ENCODE results near the gene CGNL1.
A peak's percentile ranks its signal among the peaks of the same experiment; 100 is the strongest.

The CGNL1 gene

DNA sequence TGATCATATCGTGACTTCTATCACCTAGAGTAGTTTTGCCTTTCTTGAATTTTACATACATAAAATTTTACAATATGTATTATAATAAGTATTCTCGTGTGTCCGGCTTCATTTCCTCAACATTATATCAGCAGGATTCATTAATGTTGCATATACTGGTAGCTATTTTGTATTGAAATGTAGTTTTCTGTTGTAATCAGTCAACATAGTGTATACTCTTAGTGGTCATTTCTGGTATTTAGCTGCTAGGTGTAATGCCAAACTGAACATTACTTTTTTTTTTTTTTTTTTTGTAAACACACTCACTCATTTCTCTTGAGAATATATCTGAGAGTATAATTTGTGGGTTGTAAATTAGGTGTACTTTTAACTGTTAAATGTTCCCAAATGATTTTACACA is 70.1 kb downstream of the CGNL1 start:
- Histone ChIP-seq H3K27me3 (replicated peaks in 2 of 5; ENCODE audit: control insufficient read depth in 4 of 5, insufficient read depth in 5 of 5, low read length in 4 of 5) (no peaks in the 10 kb centered on the region), H3K27ac (ENCODE audit: insufficient read depth in 1 of 2, low read depth in 1 of 2, low read length in 2 of 2, poor library complexity in 1 of 2, severe bottlenecking in 2 of 2) (no peak overlapping the region), H3K9me3 (ENCODE audit: control extremely low read depth in 1 of 5, control insufficient read depth in 4 of 5, insufficient read depth in 2 of 5, low read depth in 1 of 5, low read length in 4 of 5) (no peaks in the 10 kb centered on the region), H3K36me3 (ENCODE audit: control insufficient read depth in 4 of 4, insufficient read depth in 4 of 4, low read length in 3 of 4) (no peaks in the 10 kb centered on the region), H3K4me1 (ENCODE audit: control extremely low read depth in 1 of 4, control insufficient read depth in 4 of 4, insufficient read depth in 4 of 4, low read length in 3 of 4) (no peaks in the 10 kb centered on the region), H3K4me3 (ENCODE audit: control insufficient read depth in 1 of 7, extremely low read depth in 1 of 7, insufficient read depth in 4 of 7, low read depth in 2 of 7, low read length in 6 of 7) (no peak overlapping the region)
- CTCF ChIA-PET: interaction anchor here (1.8 kb wide), 1 partner anchor 13 kb away, joined by 4 read pairs; no protein-coding TSS in a partner anchor
- POLR2A ChIA-PET: no interaction called here
- no peak for DNase-seq
- no CpG with 5 or more reads among the region's 3 CpGs for WGBS (ENCODE audit: insufficient coverage)

GRCh38 chr15:57451555-57451954 is 75.2 kb downstream of the CGNL1 start:
- H3K36me3 ChIP-seq (ENCODE audit: control insufficient read depth in 4 of 4, insufficient read depth in 4 of 4, low read length in 3 of 4): no peaks in the 10 kb centered on the region
- no peak for DNase-seq
- ChIA-PET POLR2A (interaction anchor here (0.7 kb wide), 1 partner anchor 195 kb away, joined by 4 read pairs; no protein-coding TSS in a partner anchor), CTCF (interaction anchor here (0.8 kb wide), 1 partner anchor 91 kb away, joined by 3 read pairs; no protein-coding TSS in a partner anchor)
- H3K27ac ChIP-seq (ENCODE audit: insufficient read depth in 1 of 2, low read depth in 1 of 2, low read length in 2 of 2, poor library complexity in 1 of 2, severe bottlenecking in 2 of 2): no peak overlapping the region
- H3K4me1 ChIP-seq (ENCODE audit: control extremely low read depth in 1 of 4, control insufficient read depth in 4 of 4, insufficient read depth in 4 of 4, low read length in 3 of 4): no peaks in the 10 kb centered on the region
- no peak overlapping the region for H3K4me3 ChIP-seq (ENCODE audit: control insufficient read depth in 1 of 7, extremely low read depth in 1 of 7, insufficient read depth in 4 of 7, low read depth in 2 of 7, low read length in 6 of 7)
- H3K27me3 ChIP-seq (replicated peaks in 2 of 5; ENCODE audit: control insufficient read depth in 4 of 5, insufficient read depth in 5 of 5, low read length in 4 of 5): no peaks in the 10 kb centered on the region
- no peaks in the 10 kb centered on the region for H3K9me3 ChIP-seq (ENCODE audit: control extremely low read depth in 1 of 5, control insufficient read depth in 4 of 5, insufficient read depth in 2 of 5, low read depth in 1 of 5, low read length in 4 of 5)

DNA sequence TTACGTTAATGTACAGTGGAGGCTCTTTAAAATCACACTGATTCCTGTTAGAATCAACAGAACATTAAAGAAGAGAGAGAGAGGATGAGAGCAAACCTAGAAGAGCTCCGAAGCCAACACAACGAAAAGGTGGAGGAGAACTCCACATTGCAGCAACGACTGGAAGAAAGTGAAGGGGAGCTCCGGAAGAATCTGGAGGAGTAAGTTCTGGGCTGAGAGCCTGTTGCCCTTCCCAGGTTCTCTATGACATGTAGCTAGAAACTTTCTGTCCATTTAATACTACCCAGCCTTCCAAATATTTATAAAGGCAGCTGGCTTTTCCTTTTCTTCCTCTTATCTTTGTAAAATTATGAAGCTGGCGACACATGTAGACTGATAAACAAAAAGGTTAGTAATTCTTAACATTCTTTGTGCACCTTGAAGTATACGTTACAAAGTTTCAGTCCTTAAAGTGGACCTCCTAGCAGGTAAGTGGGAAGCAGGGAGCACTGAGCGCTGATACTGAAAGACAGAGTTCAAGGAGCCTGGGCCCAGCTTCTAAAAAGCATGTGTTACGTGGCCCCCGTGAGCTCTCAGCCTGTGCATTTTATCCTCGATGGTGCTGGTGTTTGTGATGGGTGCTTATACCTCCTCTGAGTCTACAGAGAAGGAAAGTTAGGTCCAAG is 75.9 kb downstream of the CGNL1 start:
- ChIA-PET POLR2A (no interaction called here), CTCF (interaction anchor here (0.8 kb wide), 1 partner anchor 90 kb away, joined by 3 read pairs; no protein-coding TSS in a partner anchor)
- H3K4me3 ChIP-seq (ENCODE audit: control insufficient read depth in 1 of 7, extremely low read depth in 1 of 7, insufficient read depth in 4 of 7, low read depth in 2 of 7, low read length in 6 of 7): no peak overlapping the region
- H3K27me3 ChIP-seq (replicated peaks in 2 of 5; ENCODE audit: control insufficient read depth in 4 of 5, insufficient read depth in 5 of 5, low read length in 4 of 5): no peaks in the 10 kb centered on the region
- H3K27ac ChIP-seq (ENCODE audit: insufficient read depth in 1 of 2, low read depth in 1 of 2, low read length in 2 of 2, poor library complexity in 1 of 2, severe bottlenecking in 2 of 2): no peak overlapping the region
- no peaks in the 10 kb centered on the region for H3K9me3 ChIP-seq (ENCODE audit: control extremely low read depth in 1 of 5, control insufficient read depth in 4 of 5, insufficient read depth in 2 of 5, low read depth in 1 of 5, low read length in 4 of 5)
- DNase-seq: no peak
- H3K36me3 ChIP-seq (ENCODE audit: control insufficient read depth in 4 of 4, insufficient read depth in 4 of 4, low read length in 3 of 4): no peaks in the 10 kb centered on the region
- 99% methylated on average over 10 of the region's 11 CpGs for WGBS (ENCODE audit: insufficient coverage)
- H3K4me1 ChIP-seq (ENCODE audit: control extremely low read depth in 1 of 4, control insufficient read depth in 4 of 4, insufficient read depth in 4 of 4, low read length in 3 of 4): no peaks in the 10 kb centered on the region

DNA sequence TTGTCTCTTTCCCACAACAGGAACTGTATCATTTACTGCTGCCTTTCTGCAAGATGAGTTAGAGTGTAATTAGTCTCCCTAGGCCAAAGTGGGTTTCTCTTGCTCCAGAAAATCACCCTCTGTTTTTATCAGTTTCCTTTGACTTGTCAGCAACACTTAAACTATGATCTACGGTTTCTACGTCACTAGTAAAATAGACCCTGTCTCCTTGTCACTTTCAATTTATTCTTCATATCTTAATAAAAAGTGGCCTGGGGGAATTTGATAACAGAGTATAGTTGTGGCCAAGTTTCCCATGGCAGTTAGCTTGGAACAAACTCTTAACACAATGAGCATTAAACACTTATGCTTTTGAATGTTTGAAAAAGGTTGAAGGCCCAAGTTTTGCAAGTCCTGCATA is 79.6 kb downstream of the CGNL1 start:
- Histone ChIP-seq H3K36me3 (ENCODE audit: control insufficient read depth in 4 of 4, insufficient read depth in 4 of 4, low read length in 3 of 4) (no peaks in the 10 kb centered on the region), H3K9me3 (ENCODE audit: control extremely low read depth in 1 of 5, control insufficient read depth in 4 of 5, insufficient read depth in 2 of 5, low read depth in 1 of 5, low read length in 4 of 5) (no peaks in the 10 kb centered on the region), H3K4me3 (ENCODE audit: control insufficient read depth in 1 of 7, extremely low read depth in 1 of 7, insufficient read depth in 4 of 7, low read depth in 2 of 7, low read length in 6 of 7) (no peak overlapping the region), H3K27ac (ENCODE audit: insufficient read depth in 1 of 2, low read depth in 1 of 2, low read length in 2 of 2, poor library complexity in 1 of 2, severe bottlenecking in 2 of 2) (no peak overlapping the region), H3K4me1 (ENCODE audit: control extremely low read depth in 1 of 4, control insufficient read depth in 4 of 4, insufficient read depth in 4 of 4, low read length in 3 of 4) (peaks cover 0 to 5% (median 0%) of the 10 kb centered on the region in 4 experiments), H3K27me3 (replicated peaks in 2 of 5; ENCODE audit: control insufficient read depth in 4 of 5, insufficient read depth in 5 of 5, low read length in 4 of 5) (no peaks in the 10 kb centered on the region)
- DNase-seq: peak; percentile 43 to 67 (median 45)
- CTCF ChIA-PET: no interaction called here
- POLR2A ChIA-PET: interaction anchor here (0.6 kb wide), 1 partner anchor 9 kb away, joined by 3 read pairs; no protein-coding TSS in a partner anchor
- no CpG with 5 or more reads among the region's 2 CpGs for WGBS (ENCODE audit: insufficient coverage)

GRCh38 chr15:57456559-57456958 is 80.3 kb downstream of the CGNL1 start:
- Histone ChIP-seq H3K27ac (ENCODE audit: insufficient read depth in 1 of 2, low read depth in 1 of 2, low read length in 2 of 2, poor library complexity in 1 of 2, severe bottlenecking in 2 of 2) (no peak overlapping the region), H3K36me3 (ENCODE audit: control insufficient read depth in 4 of 4, insufficient read depth in 4 of 4, low read length in 3 of 4) (no peaks in the 10 kb centered on the region), H3K9me3 (ENCODE audit: control extremely low read depth in 1 of 5, control insufficient read depth in 4 of 5, insufficient read depth in 2 of 5, low read depth in 1 of 5, low read length in 4 of 5) (no peaks in the 10 kb centered on the region), H3K4me3 (ENCODE audit: control insufficient read depth in 1 of 7, extremely low read depth in 1 of 7, insufficient read depth in 4 of 7, low read depth in 2 of 7, low read length in 6 of 7) (no peak overlapping the region), H3K27me3 (replicated peaks in 2 of 5; ENCODE audit: control insufficient read depth in 4 of 5, insufficient read depth in 5 of 5, low read length in 4 of 5) (no peaks in the 10 kb centered on the region), H3K4me1 (ENCODE audit: control extremely low read depth in 1 of 4, control insufficient read depth in 4 of 4, insufficient read depth in 4 of 4, low read length in 3 of 4) (peaks cover 0 to 5% (median 0%) of the 10 kb centered on the region in 4 experiments)
- WGBS (ENCODE audit: insufficient coverage): 90% methylated on average over 2 of the region's 4 CpGs
- ChIA-PET POLR2A (interaction anchor here (0.6 kb wide), 1 partner anchor 9 kb away, joined by 3 read pairs; no protein-coding TSS in a partner anchor), CTCF (no interaction called here)
- DNase-seq: no peak

- no peak overlapping the region for H3K27ac ChIP-seq (ENCODE audit: insufficient read depth in 1 of 2, low read depth in 1 of 2, low read length in 2 of 2, poor library complexity in 1 of 2, severe bottlenecking in 2 of 2)
- H3K9me3 ChIP-seq (ENCODE audit: control extremely low read depth in 1 of 5, control insufficient read depth in 4 of 5, insufficient read depth in 2 of 5, low read depth in 1 of 5, low read length in 4 of 5): no peaks in the 10 kb centered on the region
- no peak for DNase-seq
- whole genome bisulfite sequencing (ENCODE audit: insufficient coverage): 100% methylated on average over 3 of the region's 3 CpGs
- ChIA-PET POLR2A (interaction anchor here (1.0 kb wide), 1 partner anchor 22 kb away, joined by 3 read pairs; no protein-coding TSS in a partner anchor), CTCF (no interaction called here)
- H3K27me3 ChIP-seq (replicated peaks in 2 of 5; ENCODE audit: control insufficient read depth in 4 of 5, insufficient read depth in 5 of 5, low read length in 4 of 5): no peaks in the 10 kb centered on the region
- H3K36me3 ChIP-seq (ENCODE audit: control insufficient read depth in 4 of 4, insufficient read depth in 4 of 4, low read length in 3 of 4): no peaks in the 10 kb centered on the region
- peaks cover 0 to 5% (median 0%) of the 10 kb centered on the region in 4 experiments for H3K4me1 ChIP-seq (ENCODE audit: control extremely low read depth in 1 of 4, control insufficient read depth in 4 of 4, insufficient read depth in 4 of 4, low read length in 3 of 4)
- H3K4me3 ChIP-seq (ENCODE audit: control insufficient read depth in 1 of 7, extremely low read depth in 1 of 7, insufficient read depth in 4 of 7, low read depth in 2 of 7, low read length in 6 of 7): no peak overlapping the region
Observed at GRCh38 chr15:57457726-57458125, 81.4 kb downstream of the CGNL1 start.

- peaks cover 0 to 5% (median 0%) of the 10 kb centered on the region in 4 experiments for H3K4me1 ChIP-seq (ENCODE audit: control extremely low read depth in 1 of 4, control insufficient read depth in 4 of 4, insufficient read depth in 4 of 4, low read length in 3 of 4)
- H3K36me3 ChIP-seq (ENCODE audit: control insufficient read depth in 4 of 4, insufficient read depth in 4 of 4, low read length in 3 of 4): no peaks in the 10 kb centered on the region
- H3K27me3 ChIP-seq (replicated peaks in 2 of 5; ENCODE audit: control insufficient read depth in 4 of 5, insufficient read depth in 5 of 5, low read length in 4 of 5): no peaks in the 10 kb centered on the region
- ChIA-PET POLR2A (no interaction called here), CTCF (no interaction called here)
- no peaks in the 10 kb centered on the region for H3K9me3 ChIP-seq (ENCODE audit: control extremely low read depth in 1 of 5, control insufficient read depth in 4 of 5, insufficient read depth in 2 of 5, low read depth in 1 of 5, low read length in 4 of 5)
- WGBS (ENCODE audit: insufficient coverage): 49% methylated on average over 7 of the region's 7 CpGs
- no peak overlapping the region for H3K4me3 ChIP-seq (ENCODE audit: control insufficient read depth in 1 of 7, extremely low read depth in 1 of 7, insufficient read depth in 4 of 7, low read depth in 2 of 7, low read length in 6 of 7)
- DNase-seq: peak in 2 of 3 donors; percentile 10 to 21
- H3K27ac ChIP-seq (ENCODE audit: insufficient read depth in 1 of 2, low read depth in 1 of 2, low read length in 2 of 2, poor library complexity in 1 of 2, severe bottlenecking in 2 of 2): no peak overlapping the region
Observed at GRCh38 chr15:57458356-57458781, 82.1 kb downstream of the CGNL1 start.

Measured in common myeloid progenitor, CD34-positive (primary cell).